ENCODE results near the gene NPC1. TPM values are rescaled to one million over a fixed set of nuclear protein-coding genes. Genes with fewer than 3 reads are reported as not detected.

The NPC1 gene
- total RNA-seq, 2 donors from 2014 or later: 27.2 to 27.7 TPM

- 41 to 65% methylated on average over 11 to 18 of the region's 18 CpGs for WGBS, 2 donors
- H3K27me3 ChIP-seq: no peaks in the 10 kb centered on the region
- peak overlapping the region in 1 of 2 donors; percentile 17 for H3K4me3 ChIP-seq
- ATAC-seq (peak; percentile 19), DNase-seq (peak in 1 of 4 donors; percentile 7)
- H3K27ac ChIP-seq: no peak overlapping the region
- H3K4me1 ChIP-seq: peaks cover 15% of the 10 kb centered on the region
- TF ChIP-seq CTCF (IDR thresholded peaks at IDR 0.05) (no peak), POLR2A (IDR thresholded peaks at IDR 0.05) (no peak)
- no peaks in the 10 kb centered on the region for H3K9me3 ChIP-seq
- H3K36me3 ChIP-seq (replicated peaks in 1 of 2; ENCODE audit: insufficient read depth in 1 of 2, low read depth in 2 of 2): no peaks in the 10 kb centered on the region
- intact Hi-C loops (cut with DNase I): loop anchor here (10.0 kb wide), 1 partner anchor 506 kb away; no protein-coding TSS in a partner anchor
Measured at GRCh38 chr18:23618862-23619387, 32.6 kb upstream of the NPC1 start.

GRCh38 chr18:23617412-23618014, 31.2 kb upstream of the NPC1 start:
- intact Hi-C loops (cut with DNase I): loop anchor here (10.0 kb wide), 1 partner anchor 507 kb away; no protein-coding TSS in a partner anchor
- H3K27ac ChIP-seq: peak overlapping the region in 2 of 4 donors; percentile 33
- H3K9me3 ChIP-seq: no peaks in the 10 kb centered on the region
- H3K36me3 ChIP-seq (replicated peaks in 1 of 2; ENCODE audit: insufficient read depth in 1 of 2, low read depth in 2 of 2): no peaks in the 10 kb centered on the region
- TF ChIP-seq POLR2A (IDR thresholded peaks at IDR 0.05) (no peak), CTCF (IDR thresholded peaks at IDR 0.05) (no peak)
- H3K4me1 ChIP-seq: peaks cover 17% of the 10 kb centered on the region
- 56 to 59% methylated on average over 4 of the region's 4 CpGs for WGBS, 2 donors
- no peak overlapping the region for H3K4me3 ChIP-seq
- ATAC-seq: peak; percentile 55
- DNase-seq: no peak
- H3K27me3 ChIP-seq: no peaks in the 10 kb centered on the region

- Histone ChIP-seq H3K36me3 (replicated peaks in 1 of 2; ENCODE audit: insufficient read depth in 1 of 2, low read depth in 2 of 2) (no peaks in the 10 kb centered on the region), H3K27me3 (no peaks in the 10 kb centered on the region), H3K4me3 (no peak overlapping the region), H3K9me3 (no peaks in the 10 kb centered on the region), H3K27ac (no peak overlapping the region), H3K4me1 (peaks cover 20% of the 10 kb centered on the region)
- TF ChIP-seq POLR2A (IDR thresholded peaks at IDR 0.05) (no peak), CTCF (IDR thresholded peaks at IDR 0.05) (no peak)
- DNase-seq (no peak), ATAC-seq (no peak)
- intact Hi-C loops (cut with DNase I): loop anchor here (10.0 kb wide), 1 partner anchor 509 kb away; no protein-coding TSS in a partner anchor
- WGBS, 2 donors: 84 to 88% methylated on average over 2 of the region's 2 CpGs
Measured at GRCh38 chr18:23616258-23616657, 30.0 kb upstream of the NPC1 start.

GRCh38 chr18:23614891-23615290, 28.6 kb upstream of the NPC1 start:
- ATAC-seq: no peak
- Histone ChIP-seq H3K4me1 (peaks cover 20% of the 10 kb centered on the region), H3K27ac (no peak overlapping the region), H3K9me3 (no peaks in the 10 kb centered on the region), H3K36me3 (replicated peaks in 1 of 2; ENCODE audit: insufficient read depth in 1 of 2, low read depth in 2 of 2) (no peaks in the 10 kb centered on the region), H3K27me3 (no peaks in the 10 kb centered on the region), H3K4me3 (no peak overlapping the region)
- DNase-seq: no peak
- intact Hi-C loops (cut with DNase I): loop anchor here (10.0 kb wide), 1 partner anchor 510 kb away; no protein-coding TSS in a partner anchor
- 74 to 77% methylated on average over 3 of the region's 3 CpGs for WGBS, 2 donors
- no peak for TF ChIP-seq CTCF (IDR thresholded peaks at IDR 0.05)
- TF ChIP-seq POLR2A (IDR thresholded peaks at IDR 0.05): no peak

Data from body of pancreas (tissue), 4 donors.